ENCODE data around the gene POLE.

DNA sequence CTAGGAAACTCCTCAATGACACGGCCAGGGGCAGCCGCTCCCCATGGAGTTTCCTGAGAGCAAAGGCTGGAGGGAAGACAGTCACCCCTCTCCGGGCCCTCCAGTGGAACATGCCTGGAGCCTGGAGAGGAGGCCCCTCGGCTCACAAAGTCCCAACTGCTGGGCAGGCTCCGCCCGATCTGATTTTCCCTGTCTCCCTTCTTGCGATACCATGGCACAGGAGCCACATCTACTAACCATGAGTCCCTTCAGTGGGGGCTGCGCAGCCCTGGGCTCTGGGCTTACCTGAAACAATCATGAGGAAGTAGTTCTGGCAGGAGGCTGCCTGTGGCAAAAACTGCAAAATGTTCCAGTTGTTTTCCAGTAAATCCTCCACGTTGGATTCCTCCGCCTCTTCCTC is 53.2 kb downstream of the POLE start:
- no peak for TF ChIP-seq SNRNP70 (optimal IDR thresholded peaks at IDR 0.05; ENCODE audit: low read depth, low read length)
- TF ChIP-seq NR1H2 (CRISPR knock-in tag; IDR thresholded peaks at IDR 0.05), result no peak
- TF ChIP-seq ERF (CRISPR knock-in tag; IDR thresholded peaks at IDR 0.05), result no peak
- no peak for TF ChIP-seq NR2C2 (CRISPR knock-in tag; IDR thresholded peaks at IDR 0.05)
- no peak for TF ChIP-seq NR2C2 (tag; IDR thresholded peaks at IDR 0.05)
- TF ChIP-seq CTCF (IDR thresholded peaks at IDR 0.05 in 2 of 3, conservative IDR thresholded peaks at IDR 0.05 in 1 of 3; ENCODE audit: insufficient read depth in 2 of 3, low read depth in 1 of 3, low read length in 3 of 3), result no peak
- TF ChIP-seq MXD1 (CRISPR knock-in tag; IDR thresholded peaks at IDR 0.05; ENCODE audit: borderline replicate concordance, poor library complexity, severe bottlenecking), result no peak
- no peak for TF ChIP-seq ZNF174 (CRISPR knock-in tag; IDR thresholded peaks at IDR 0.05)
- no peak for TF ChIP-seq JUN (IDR thresholded peaks at IDR 0.05; ENCODE audit: borderline replicate concordance, low read depth, low read length)
- no peak for TF ChIP-seq JUN (CRISPR knock-in tag; IDR thresholded peaks at IDR 0.05; ENCODE audit: borderline replicate concordance)
- no peak for TF ChIP-seq SMC3 (conservative IDR thresholded peaks at IDR 0.05; ENCODE audit: insufficient read depth, low read depth, low read length)
- TF ChIP-seq TBP (optimal IDR thresholded peaks at IDR 0.05; ENCODE audit: low read depth, low read length), result no peak
